ENCODE data around the gene NELFB. TPM values are rescaled to one million over a fixed set of nuclear protein-coding genes. Genes with fewer than 3 reads are reported as not detected.
"Not testable (repeated sequence)": the region's sequence is repeated elsewhere in the genome, so short reads cannot be mapped to it uniquely, and the experiment has no call there.

NELFB gene
- total and polyA plus RNA-seq, 4 donors, result 30.4 to 56.2 (median 44.2) TPM

DNA sequence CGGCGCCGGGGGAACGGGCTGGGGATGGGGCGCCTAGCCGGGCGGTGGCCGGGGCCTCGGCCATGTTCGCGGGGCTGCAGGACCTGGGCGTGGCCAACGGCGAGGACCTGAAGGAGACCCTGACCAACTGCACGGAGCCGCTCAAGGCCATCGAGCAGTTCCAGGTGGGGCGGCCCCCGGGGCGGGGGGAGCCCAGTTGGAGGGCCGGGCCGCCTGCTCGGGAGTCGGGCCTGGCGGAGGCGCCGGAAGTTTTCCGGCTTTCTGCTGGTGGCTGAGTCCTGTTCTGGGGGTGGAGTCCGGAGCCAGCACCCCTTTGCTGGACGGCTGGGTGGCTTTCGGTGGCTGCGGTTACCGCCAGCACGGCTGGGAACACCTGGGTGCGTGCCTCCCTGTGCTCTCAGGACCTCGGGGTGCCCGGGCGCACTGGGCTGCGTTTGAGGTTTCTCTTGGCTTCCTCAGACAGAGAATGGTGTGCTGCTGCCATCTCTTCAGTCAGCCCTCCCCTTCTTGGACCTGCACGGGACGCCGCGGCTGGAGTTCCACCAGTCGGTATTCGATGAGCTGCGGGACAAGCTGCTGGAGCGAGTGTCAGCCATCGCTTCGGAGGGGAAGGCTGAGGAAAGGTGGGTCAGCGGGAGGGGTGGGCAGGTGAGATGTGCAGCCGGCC, 454 bp downstream of the NELFB start:
- DNase-seq (no peak), ATAC-seq (ENCODE audit: insufficient read depth, low FRiP score) (peak; percentile 37)
- H3K27me3 ChIP-seq (ENCODE audit: control insufficient read depth in 3 of 3, insufficient read depth in 3 of 3, low read length in 2 of 3), result no peaks in the 10 kb centered on the region
- TF ChIP-seq, protein P1, sequence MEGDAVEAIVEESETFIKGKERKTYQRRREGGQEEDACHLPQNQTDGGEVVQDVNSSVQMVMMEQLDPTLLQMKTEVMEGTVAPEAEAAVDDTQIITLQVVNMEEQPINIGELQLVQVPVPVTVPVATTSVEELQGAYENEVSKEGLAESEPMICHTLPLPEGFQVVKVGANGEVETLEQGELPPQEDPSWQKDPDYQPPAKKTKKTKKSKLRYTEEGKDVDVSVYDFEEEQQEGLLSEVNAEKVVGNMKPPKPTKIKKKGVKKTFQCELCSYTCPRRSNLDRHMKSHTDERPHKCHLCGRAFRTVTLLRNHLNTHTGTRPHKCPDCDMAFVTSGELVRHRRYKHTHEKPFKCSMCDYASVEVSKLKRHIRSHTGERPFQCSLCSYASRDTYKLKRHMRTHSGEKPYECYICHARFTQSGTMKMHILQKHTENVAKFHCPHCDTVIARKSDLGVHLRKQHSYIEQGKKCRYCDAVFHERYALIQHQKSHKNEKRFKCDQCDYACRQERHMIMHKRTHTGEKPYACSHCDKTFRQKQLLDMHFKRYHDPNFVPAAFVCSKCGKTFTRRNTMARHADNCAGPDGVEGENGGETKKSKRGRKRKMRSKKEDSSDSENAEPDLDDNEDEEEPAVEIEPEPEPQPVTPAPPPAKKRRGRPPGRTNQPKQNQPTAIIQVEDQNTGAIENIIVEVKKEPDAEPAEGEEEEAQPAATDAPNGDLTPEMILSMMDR (IDR thresholded peaks at IDR 0.05; ENCODE audit: control extremely low read depth, extremely low read depth), result no peak
- H3K27ac ChIP-seq (ENCODE audit: low read depth in 1 of 2, low read length in 1 of 2), result peak overlapping the region; percentile 70 to 78
- 2 to 4% methylated on average over 46 to 51 of the region's 51 CpGs for WGBS, 2 donors
- peaks cover 3 to 17% (median 13%) of the 10 kb centered on the region in 4 donors for H3K36me3 ChIP-seq (ENCODE audit: control insufficient read depth in 4 of 4, insufficient read depth in 4 of 4, low read length in 4 of 4)
- peaks cover 0 to 22% (median 12%) of the 10 kb centered on the region in 5 donors for H3K4me1 ChIP-seq (ENCODE audit: control insufficient read depth in 5 of 5, insufficient read depth in 5 of 5, low read length in 5 of 5)
- H3K4me3 ChIP-seq, result peak overlapping the region; percentile 98
- H3K9ac ChIP-seq (ENCODE audit: insufficient read depth in 1 of 2, low read length in 2 of 2), result peak overlapping the region; percentile 53 to 68
- no peaks in the 10 kb centered on the region for H3K9me3 ChIP-seq (ENCODE audit: control insufficient read depth in 4 of 4, insufficient read depth in 3 of 4, low read length in 3 of 4)

DNA sequence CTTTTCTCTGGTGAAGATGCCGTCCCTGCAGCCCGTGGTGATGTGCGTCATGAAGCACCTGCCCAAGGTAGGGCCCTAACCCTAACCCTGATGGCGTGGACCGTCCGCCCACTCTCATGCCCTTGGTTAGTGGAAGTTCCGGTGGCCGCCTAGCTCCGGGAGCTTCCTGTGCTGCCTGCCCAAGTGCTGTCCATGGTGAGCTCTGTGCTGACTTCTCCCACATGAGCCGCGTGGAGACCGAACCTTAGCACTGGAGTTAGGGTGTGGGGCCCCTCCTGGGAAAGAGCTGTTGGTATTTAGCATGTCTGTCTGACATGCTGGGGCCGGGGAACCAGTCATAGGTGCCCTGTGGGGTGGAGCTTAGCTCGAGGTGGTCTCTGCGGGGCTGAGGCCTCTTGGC, 1.2 kb downstream of the NELFB start:
- Histone ChIP-seq H3K9ac (ENCODE audit: insufficient read depth in 1 of 2, low read length in 2 of 2) (peak overlapping the region; percentile 53 to 68), H3K27ac (ENCODE audit: low read depth in 1 of 2, low read length in 1 of 2) (no peak overlapping the region), H3K27me3 (ENCODE audit: control insufficient read depth in 3 of 3, insufficient read depth in 3 of 3, low read length in 2 of 3) (no peaks in the 10 kb centered on the region), H3K4me1 (ENCODE audit: control insufficient read depth in 5 of 5, insufficient read depth in 5 of 5, low read length in 5 of 5) (peaks cover 0 to 22% (median 12%) of the 10 kb centered on the region in 5 donors), H3K4me3 (peak overlapping the region; percentile 98), H3K9me3 (ENCODE audit: control insufficient read depth in 4 of 4, insufficient read depth in 3 of 4, low read length in 3 of 4) (no peaks in the 10 kb centered on the region), H3K36me3 (ENCODE audit: control insufficient read depth in 4 of 4, insufficient read depth in 4 of 4, low read length in 4 of 4) (peaks cover 3 to 17% (median 13%) of the 10 kb centered on the region in 4 donors)
- 80 to 87% methylated on average over 15 of the region's 15 CpGs for WGBS, 2 donors
- DNase-seq, result no peak
- ATAC-seq (ENCODE audit: insufficient read depth, low FRiP score), result no peak
- TF ChIP-seq, protein P1 (IDR thresholded peaks at IDR 0.05; ENCODE audit: control extremely low read depth, extremely low read depth), result no peak

DNA sequence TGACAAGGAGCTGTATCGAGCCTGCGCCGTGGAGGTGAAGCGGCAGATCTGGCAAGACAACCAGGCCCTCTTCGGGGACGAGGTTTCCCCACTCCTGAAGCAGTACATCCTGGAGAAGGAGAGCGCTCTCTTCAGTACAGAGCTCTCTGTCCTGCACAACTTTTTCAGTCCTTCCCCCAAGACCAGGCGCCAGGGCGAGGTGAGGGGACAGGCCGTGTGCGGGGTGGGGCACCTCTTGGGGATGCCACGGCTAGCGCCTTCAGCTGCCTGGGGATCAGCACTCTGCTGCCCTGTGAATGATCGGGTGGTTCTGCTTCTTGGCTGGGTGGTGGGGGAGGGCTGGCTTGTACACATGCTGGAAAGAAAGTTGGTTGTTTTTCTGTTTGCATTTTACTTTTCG, 1.7 kb downstream of the NELFB start:
- Histone ChIP-seq H3K4me3 (no peak overlapping the region), H3K9me3 (ENCODE audit: control insufficient read depth in 4 of 4, insufficient read depth in 3 of 4, low read length in 3 of 4) (no peaks in the 10 kb centered on the region)
- DNase-seq, result no peak

DNA sequence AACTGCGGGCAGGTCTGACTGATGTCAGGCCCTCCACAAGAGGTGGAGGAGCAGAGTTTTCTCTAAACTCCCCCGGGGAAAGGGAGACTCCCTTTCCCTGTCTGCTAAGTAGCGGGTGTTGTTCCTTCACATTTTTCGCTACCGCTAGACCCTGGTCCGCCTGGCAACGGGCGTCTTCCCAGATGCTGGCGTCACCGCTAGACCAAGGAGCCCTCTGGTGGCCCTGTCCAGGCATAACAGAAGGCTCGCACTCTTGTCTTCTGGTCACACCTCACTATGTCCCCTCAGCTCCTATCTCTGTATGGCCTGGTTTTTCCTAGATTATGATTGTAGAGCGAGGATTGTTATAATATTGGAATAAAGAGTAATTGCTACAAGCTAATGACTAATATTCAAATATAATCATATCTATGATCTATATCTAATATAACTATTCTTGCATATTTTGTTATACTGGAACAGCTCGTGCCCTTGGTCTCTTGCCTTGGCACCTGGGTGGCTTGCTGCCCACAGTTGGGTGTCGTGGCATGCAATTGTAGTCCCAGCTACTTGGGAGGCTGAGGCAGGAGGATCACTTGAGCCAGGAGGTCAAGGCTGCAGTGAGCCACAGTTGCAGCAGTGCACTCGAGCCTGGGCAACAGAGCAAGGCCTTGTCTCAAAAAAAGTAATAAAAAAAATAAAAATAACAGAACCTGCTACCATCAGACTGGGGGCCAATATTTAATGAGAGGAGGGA, 7.2 kb downstream of the NELFB start:
- WGBS, 2 donors, result 47 to 53% methylated on average over 14 to 15 of the region's 15 CpGs
- H3K27me3 ChIP-seq (ENCODE audit: control insufficient read depth in 3 of 3, insufficient read depth in 3 of 3, low read length in 2 of 3); H3K4me1 ChIP-seq (ENCODE audit: control insufficient read depth in 5 of 5, insufficient read depth in 5 of 5, low read length in 5 of 5); H3K9me3 ChIP-seq (ENCODE audit: control insufficient read depth in 4 of 4, insufficient read depth in 3 of 4, low read length in 3 of 4); H3K9ac ChIP-seq (ENCODE audit: insufficient read depth in 1 of 2, low read length in 2 of 2); H3K4me3 ChIP-seq; H3K27ac ChIP-seq (ENCODE audit: low read depth in 1 of 2, low read length in 1 of 2); ATAC-seq (ENCODE audit: insufficient read depth, low FRiP score): not testable (repeated sequence)
- peak in 1 of 3 donors; percentile 42 for DNase-seq
- peaks cover 12 to 45% (median 17%) of the 10 kb centered on the region in 4 donors for H3K36me3 ChIP-seq (ENCODE audit: control insufficient read depth in 4 of 4, insufficient read depth in 4 of 4, low read length in 4 of 4)

More for the DNA sequence above, 1.7 kb downstream of the NELFB start:
- 90% methylated on average over 15 of the region's 15 CpGs for WGBS, 2 donors
- Histone ChIP-seq H3K36me3 (ENCODE audit: control insufficient read depth in 4 of 4, insufficient read depth in 4 of 4, low read length in 4 of 4) (peaks cover 3 to 21% (median 13%) of the 10 kb centered on the region in 4 donors), H3K9ac (ENCODE audit: insufficient read depth in 1 of 2, low read length in 2 of 2) (no peak overlapping the region), H3K4me1 (ENCODE audit: control insufficient read depth in 5 of 5, insufficient read depth in 5 of 5, low read length in 5 of 5) (peaks cover 0 to 22% (median 12%) of the 10 kb centered on the region in 5 donors), H3K27ac (ENCODE audit: low read depth in 1 of 2, low read length in 1 of 2) (no peak overlapping the region), H3K27me3 (ENCODE audit: control insufficient read depth in 3 of 3, insufficient read depth in 3 of 3, low read length in 2 of 3) (no peaks in the 10 kb centered on the region)
- TF ChIP-seq, protein P1 (IDR thresholded peaks at IDR 0.05; ENCODE audit: control extremely low read depth, extremely low read depth), result no peak
- ATAC-seq (ENCODE audit: insufficient read depth, low FRiP score), result no peak
